PC-3 (cell line): Measurements from ENCODE around the gene KCTD16. TPM values are rescaled to one million over a fixed set of nuclear protein-coding genes. Genes with fewer than 3 reads are reported as not detected.

ENCODE experiments used
- ATAC-seq: fragments of 200-7000 bp; cut with Tn5 transposase; 2 replicates; pipeline ENCODE4 v1.9.1; 2020; ENCODE audit warnings: mild to moderate bottlenecking, moderate library complexity
- BruUV-seq: library from RNA; stranded (reverse); fragments of 400-500 nt; replicated peaks from 2 replicates; lab custom pipeline; 2021; lab: Mats Ljungman, UMichigan
- CTCF ChIA-PET: fragments of 300-600 bp; sonication (Branson Sonifier 250); formaldehyde crosslinking; loops from one replicate; lab custom pipeline; 2022; ENCODE audit warnings: antibody characterized with exemption; lab: Charles Lee
- POLR2A ChIA-PET: fragments of 300-600 bp; sonication (Branson Sonifier 250); formaldehyde crosslinking; loops from one replicate; lab custom pipeline; 2022; ENCODE audit warnings: antibody characterized with exemption; ENCODE audit not compliant: unreplicated experiment; lab: Charles Lee
- DNase-seq: peaks from one replicate; pipeline ENCODE4 v3.0.0-alpha.2; 2015
- H2AFZ ChIP-seq: fragments of 300-600 bp; sonication (generic); 2 replicates; pipeline ENCODE4 v1.6.0; 2016; ENCODE audit warnings: antibody characterized with exemption, low read length
- H3F3A ChIP-seq: fragments of 300-600 bp; sonication (generic); one replicate; pipeline ENCODE4 v1.6.0; 2017; ENCODE audit warnings: antibody characterized with exemption, low read length, control low read depth, mild to moderate bottlenecking; ENCODE audit not compliant: unreplicated experiment
- H3K27ac ChIP-seq: fragments of 300-600 bp; sonication (generic); 2 replicates; pipeline ENCODE4 v1.5.1; 2016; ENCODE audit warnings: mild to moderate bottlenecking, low read length
- H3K27me3 ChIP-seq: fragments of 300-600 bp; sonication (generic); 2 replicates; pipeline ENCODE4 v1.6.1; 2016; ENCODE audit warnings: low read length, mixed read lengths
- H3K36me3 ChIP-seq: fragments of 300-600 bp; sonication (generic); 2 replicates; pipeline ENCODE4 v1.6.1; 2016; ENCODE audit warnings: low read depth, mixed run types, low read length, mixed read lengths
- H3K4me1 ChIP-seq: fragments of 300-600 bp; sonication (generic); 2 replicates; pipeline ENCODE4 v1.5.1; 2016; ENCODE audit warnings: low read length; ENCODE audit not compliant: insufficient read depth
- H3K4me2 ChIP-seq: fragments of 300-600 bp; sonication (generic); 2 replicates; pipeline ENCODE4 v1.6.0; 2016; ENCODE audit warnings: low read length
- H3K4me3 ChIP-seq: fragments of 300-600 bp; sonication (generic); 2 replicates; pipeline ENCODE4 v1.5.1; 2016; ENCODE audit warnings: mild to moderate bottlenecking, low read length, mixed read lengths
- H3K79me2 ChIP-seq: fragments of 300-600 bp; sonication (generic); 2 replicates; pipeline ENCODE4 v1.6.1; 2017; ENCODE audit warnings: low read length, mixed read lengths
- H3K9ac ChIP-seq: fragments of 300-600 bp; sonication (generic); 2 replicates; pipeline ENCODE4 v1.6.0; 2016; ENCODE audit warnings: mild to moderate bottlenecking, low read length
- H3K9me2 ChIP-seq: fragments of 300-600 bp; sonication (generic); replicated peaks from 2 replicates; pipeline ENCODE4 v1.6.1; 2016; ENCODE audit warnings: mixed run types, low read length, mixed read lengths
- H3K9me3 ChIP-seq: fragments of 300-600 bp; sonication (generic); 2 replicates; pipeline ENCODE4 v1.6.1; 2016; ENCODE audit warnings: low read length, mixed read lengths
- H4K20me1 ChIP-seq: fragments of 300-600 bp; sonication (generic); 2 replicates; pipeline ENCODE4 v1.6.1; 2016; ENCODE audit warnings: low read length, mixed read lengths
- EZH2 ChIP-seq: fragments of 300-600 bp; sonication (generic); IDR thresholded peaks from one replicate; pipeline ENCODE4 v1.6.1; 2017; ENCODE audit warnings: antibody characterized with exemption, mild to moderate bottlenecking, low read length; ENCODE audit not compliant: unreplicated experiment
- EZH2phosphoT487 ChIP-seq: fragments of 300-600 bp; sonication (generic); IDR thresholded peaks from 2 replicates; pipeline ENCODE4 v1.6.1; 2018; ENCODE audit warnings: mild to moderate bottlenecking, antibody characterized with exemption, low read length, borderline replicate concordance
- intact Hi-C: fragments of 100-400 bp; cut with micrococcal nuclease; formaldehyde crosslinking; loops from 2 replicates; pipeline ENCODE4 v1.9.0; 2023
- total RNA-seq: library from RNA; depleted of rRNA; stranded (reverse); fragments of >200 nt; gene quantifications from 2 replicates; pipeline ENCODE4 v1.2.3, GENCODE V29; 2014
- TF ChIP-seq, protein P1 (sequence below): fragments of 300-600 bp; sonication (generic); conservative IDR thresholded peaks from 2 replicates; pipeline ENCODE4 v1.5.1; 2017; ENCODE audit warnings: antibody characterized with exemption, low read depth, mild to moderate bottlenecking, low read length

KCTD16 gene
- total RNA-seq, 1 experiment from 2014 or later: not detected

DNA sequence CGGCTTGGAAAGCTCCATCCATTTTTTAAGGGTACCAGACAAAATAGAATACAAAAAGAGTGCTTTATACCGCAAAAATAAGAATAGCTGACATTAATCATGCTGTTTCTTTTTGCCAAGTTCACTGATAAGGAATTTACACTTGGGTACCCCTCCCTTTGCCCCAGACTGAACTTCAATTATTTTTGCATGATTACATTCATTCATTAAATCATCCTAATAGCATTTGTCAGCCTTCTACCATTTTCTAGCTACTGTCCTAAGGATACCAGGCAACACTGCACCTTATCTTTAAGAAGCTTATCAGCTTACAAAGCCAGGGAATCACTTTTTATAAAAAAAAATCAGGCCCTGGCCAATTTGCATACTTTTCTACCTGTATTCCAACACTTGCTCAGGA, 48.6 kb upstream of the KCTD16 start:
- ChIA-PET CTCF (no interaction called here), POLR2A (interaction anchor here (0.6 kb wide), 1 partner anchor 1169 kb away, joined by 3 read pairs; no protein-coding TSS in a partner anchor)
- Histone ChIP-seq H2AFZ (no peak overlapping the region), H3K9me2 (no peaks in the 10 kb centered on the region), H3K9me3 (no peaks in the 10 kb centered on the region), H3K4me3 (no peak overlapping the region), H3K4me2 (no peak overlapping the region), H3K27ac (no peak overlapping the region), H4K20me1 (no peaks in the 10 kb centered on the region), H3K79me2 (no peaks in the 10 kb centered on the region), H3K9ac (no peak overlapping the region), H3K27me3 (no peaks in the 10 kb centered on the region), H3K36me3 (no peaks in the 10 kb centered on the region), H3K4me1 (no peaks in the 10 kb centered on the region), H3F3A (no peaks in the 10 kb centered on the region)
- ATAC-seq (no peak), DNase-seq (no peak)
- no TSS peak for BruUV-seq
- intact Hi-C loops: no loop called here
- TF ChIP-seq, protein P1, sequence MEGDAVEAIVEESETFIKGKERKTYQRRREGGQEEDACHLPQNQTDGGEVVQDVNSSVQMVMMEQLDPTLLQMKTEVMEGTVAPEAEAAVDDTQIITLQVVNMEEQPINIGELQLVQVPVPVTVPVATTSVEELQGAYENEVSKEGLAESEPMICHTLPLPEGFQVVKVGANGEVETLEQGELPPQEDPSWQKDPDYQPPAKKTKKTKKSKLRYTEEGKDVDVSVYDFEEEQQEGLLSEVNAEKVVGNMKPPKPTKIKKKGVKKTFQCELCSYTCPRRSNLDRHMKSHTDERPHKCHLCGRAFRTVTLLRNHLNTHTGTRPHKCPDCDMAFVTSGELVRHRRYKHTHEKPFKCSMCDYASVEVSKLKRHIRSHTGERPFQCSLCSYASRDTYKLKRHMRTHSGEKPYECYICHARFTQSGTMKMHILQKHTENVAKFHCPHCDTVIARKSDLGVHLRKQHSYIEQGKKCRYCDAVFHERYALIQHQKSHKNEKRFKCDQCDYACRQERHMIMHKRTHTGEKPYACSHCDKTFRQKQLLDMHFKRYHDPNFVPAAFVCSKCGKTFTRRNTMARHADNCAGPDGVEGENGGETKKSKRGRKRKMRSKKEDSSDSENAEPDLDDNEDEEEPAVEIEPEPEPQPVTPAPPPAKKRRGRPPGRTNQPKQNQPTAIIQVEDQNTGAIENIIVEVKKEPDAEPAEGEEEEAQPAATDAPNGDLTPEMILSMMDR: no peak
- TF ChIP-seq EZH2 (no peak), EZH2phosphoT487 (no peak)

DNA sequence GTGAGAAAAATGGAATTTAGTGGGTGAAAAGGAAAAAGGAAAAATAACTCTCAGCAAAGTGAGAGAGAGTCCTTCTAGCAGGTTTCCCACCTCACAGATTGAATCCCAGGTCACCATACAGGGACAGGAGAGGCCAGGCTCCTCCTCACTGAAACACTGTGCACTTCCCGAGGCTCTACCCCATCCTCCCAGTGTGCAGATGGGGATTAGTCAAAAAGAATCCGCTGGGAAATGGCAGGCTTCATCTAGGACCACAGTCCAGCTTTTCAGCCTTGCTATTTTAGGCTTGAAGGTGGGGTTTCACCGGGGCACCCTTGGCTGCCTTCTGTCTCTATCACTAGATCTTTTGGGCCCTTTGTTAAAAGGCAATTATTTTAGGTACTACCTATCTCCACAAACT, 48.0 kb upstream of the KCTD16 start:
- CTCF ChIA-PET: no interaction called here
- TF ChIP-seq EZH2: no peak
- no peak for TF ChIP-seq EZH2phosphoT487
- TF ChIP-seq, protein P1: no peak
- Histone ChIP-seq H3K9me3 (no peaks in the 10 kb centered on the region), H3K4me2 (no peak overlapping the region), H3F3A (no peaks in the 10 kb centered on the region), H4K20me1 (no peaks in the 10 kb centered on the region), H3K36me3 (no peaks in the 10 kb centered on the region), H2AFZ (no peak overlapping the region), H3K27me3 (no peaks in the 10 kb centered on the region), H3K27ac (no peak overlapping the region), H3K4me3 (no peak overlapping the region), H3K79me2 (no peaks in the 10 kb centered on the region), H3K9me2 (no peaks in the 10 kb centered on the region), H3K9ac (no peak overlapping the region), H3K4me1 (no peaks in the 10 kb centered on the region)
- no TSS peak for BruUV-seq
- POLR2A ChIA-PET: no interaction called here
- DNase-seq (no peak), ATAC-seq (no peak)
- intact Hi-C loops: no loop called here

DNA sequence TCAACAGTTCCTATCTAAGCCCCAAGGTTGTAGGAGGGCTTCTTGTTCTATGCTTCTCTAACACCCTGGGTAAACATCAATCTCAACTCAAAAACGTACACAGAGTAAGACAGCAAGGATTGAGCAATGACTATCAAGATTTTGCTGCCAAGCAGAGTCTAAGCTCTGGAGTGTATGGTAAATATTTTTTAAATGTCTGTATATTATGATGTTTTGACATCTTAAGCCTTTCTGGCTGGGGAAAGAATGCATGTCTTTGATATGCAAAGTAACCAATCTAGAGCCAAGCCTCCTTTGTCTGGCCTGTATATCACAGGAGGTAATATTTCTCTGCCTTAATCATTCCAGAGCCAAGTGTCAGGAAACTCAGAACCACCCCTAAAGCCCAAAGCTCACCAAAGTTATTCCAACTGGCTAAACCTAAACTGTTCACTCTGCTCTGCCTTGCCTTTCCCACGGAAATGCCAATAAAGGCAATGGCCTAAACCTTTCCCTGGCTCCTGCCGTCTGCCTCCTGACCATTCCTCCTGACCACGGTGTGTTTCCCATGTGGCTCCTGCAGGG, 45.4 kb upstream of the KCTD16 start:
- DNase-seq: no peak
- H3K79me2 ChIP-seq: no peaks in the 10 kb centered on the region
- H3F3A ChIP-seq: no peaks in the 10 kb centered on the region
- no peaks in the 10 kb centered on the region for H3K9me3 ChIP-seq
- no peak overlapping the region for H3K27ac ChIP-seq
- TF ChIP-seq EZH2 (no peak), EZH2phosphoT487 (no peak)
- TF ChIP-seq, protein P1: no peak
- H3K9ac ChIP-seq: no peak overlapping the region
- no peak overlapping the region for H3K4me2 ChIP-seq
- CTCF ChIA-PET: no interaction called here
- BruUV-seq: no TSS peak
- POLR2A ChIA-PET: no interaction called here
- no peaks in the 10 kb centered on the region for H4K20me1 ChIP-seq
- ATAC-seq: no peak
- H3K4me1 ChIP-seq: no peaks in the 10 kb centered on the region
- H2AFZ ChIP-seq: no peak overlapping the region
- H3K27me3 ChIP-seq: no peaks in the 10 kb centered on the region
- H3K4me3 ChIP-seq: no peak overlapping the region
- no peaks in the 10 kb centered on the region for H3K36me3 ChIP-seq
- intact Hi-C loops: no loop called here
- no peaks in the 10 kb centered on the region for H3K9me2 ChIP-seq
